HG02943 (cell line): ENCODE data around the gene SYMPK.
A peak's percentile ranks its signal among the peaks of the same experiment; 100 is the strongest.

Experiments
- ATAC-seq: cut with Tn5 transposase; IDR thresholded peaks from one replicate; pipeline ENCODE4 v1.9.1; 2021; ENCODE audit warnings: mild to moderate bottlenecking, low read depth, moderate library complexity; ENCODE audit not compliant: unreplicated experiment

Gene SYMPK

DNA sequence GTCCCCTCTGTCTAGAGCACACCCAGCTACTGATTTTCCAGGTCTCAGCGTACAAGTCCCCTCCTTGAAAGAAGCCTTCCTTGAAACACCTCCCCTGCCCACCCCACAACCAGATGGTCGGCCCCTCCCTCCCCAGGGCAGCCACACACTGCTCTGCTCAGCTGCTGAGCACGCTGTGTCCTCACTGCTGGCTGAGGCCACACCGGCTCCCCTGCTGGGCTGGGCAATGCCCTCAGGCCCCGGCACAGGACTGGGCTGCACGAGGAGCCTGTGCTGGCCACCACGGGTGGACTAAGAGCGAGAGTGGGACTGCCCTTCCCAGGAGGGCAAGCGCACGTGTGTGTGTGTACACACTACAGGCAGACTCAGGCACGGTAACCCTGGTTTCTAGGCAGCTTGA lies 36.0 kb downstream of the SYMPK start:
- ATAC-seq: no peak

DNA sequence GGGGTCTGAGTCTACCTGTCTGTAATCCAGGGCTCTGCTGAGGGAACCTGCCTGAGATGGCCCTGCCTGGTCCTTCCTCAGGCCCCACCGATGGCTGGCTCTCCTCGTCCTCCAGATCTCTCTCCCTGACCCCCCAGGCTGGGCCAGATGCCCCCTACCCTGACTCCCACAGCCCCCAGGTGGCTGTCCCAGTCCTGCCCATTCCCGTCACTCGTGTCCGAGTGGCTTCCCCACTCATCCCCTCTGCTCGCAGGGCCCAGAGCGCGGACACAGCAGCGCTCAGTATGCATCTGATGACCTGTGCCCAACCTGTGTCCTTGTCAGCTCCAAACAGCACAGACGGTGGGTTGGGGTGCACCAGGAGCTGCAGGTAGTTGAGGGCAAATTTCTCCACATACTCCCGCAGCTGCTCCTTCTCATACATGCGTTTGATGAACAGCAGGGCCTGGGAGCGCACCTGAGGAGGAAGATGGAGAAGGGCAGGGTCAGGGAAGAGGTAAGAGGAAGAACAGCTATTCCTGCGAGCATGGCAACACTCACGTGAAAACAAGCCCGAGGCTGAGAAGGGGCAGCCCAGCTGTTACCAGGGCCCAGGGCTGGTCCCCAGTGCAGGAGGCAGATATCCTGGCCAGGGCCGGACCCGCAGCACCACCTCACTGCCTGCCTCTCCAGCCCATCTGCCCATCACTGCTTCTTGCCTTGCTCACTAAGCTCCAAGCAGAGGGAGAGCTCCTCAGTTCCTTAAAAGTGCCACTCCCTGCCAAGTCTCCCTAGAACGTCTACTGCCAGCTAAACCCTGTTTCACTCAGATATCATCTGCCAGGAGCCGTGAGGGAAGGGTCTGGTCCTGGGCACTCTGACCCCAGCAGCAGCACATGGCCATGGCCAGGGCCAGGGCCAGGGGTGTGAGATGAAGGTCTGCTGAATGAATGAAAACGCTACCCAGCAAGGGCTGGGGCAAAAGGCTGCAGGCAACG lies 36.7 kb downstream of the SYMPK start:
- no peak for ATAC-seq

DNA sequence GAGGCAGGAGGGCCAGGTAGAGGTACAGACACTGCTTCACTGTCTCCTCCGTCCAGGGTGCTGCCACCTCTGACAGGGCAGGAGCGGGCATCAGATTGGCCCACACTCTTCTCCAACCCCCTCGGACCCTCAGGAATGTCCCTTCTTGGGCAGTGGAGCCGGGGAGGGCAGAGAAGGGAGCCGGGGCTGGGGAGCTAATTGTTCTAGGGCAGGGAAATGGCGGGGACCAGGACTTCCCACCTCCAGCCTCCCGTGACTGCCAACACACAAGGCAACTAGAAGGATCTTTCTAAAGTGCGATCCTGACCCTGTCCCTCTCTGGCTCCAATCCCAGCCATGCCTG lies 37.7 kb downstream of the SYMPK start:
- ATAC-seq: no peak

DNA sequence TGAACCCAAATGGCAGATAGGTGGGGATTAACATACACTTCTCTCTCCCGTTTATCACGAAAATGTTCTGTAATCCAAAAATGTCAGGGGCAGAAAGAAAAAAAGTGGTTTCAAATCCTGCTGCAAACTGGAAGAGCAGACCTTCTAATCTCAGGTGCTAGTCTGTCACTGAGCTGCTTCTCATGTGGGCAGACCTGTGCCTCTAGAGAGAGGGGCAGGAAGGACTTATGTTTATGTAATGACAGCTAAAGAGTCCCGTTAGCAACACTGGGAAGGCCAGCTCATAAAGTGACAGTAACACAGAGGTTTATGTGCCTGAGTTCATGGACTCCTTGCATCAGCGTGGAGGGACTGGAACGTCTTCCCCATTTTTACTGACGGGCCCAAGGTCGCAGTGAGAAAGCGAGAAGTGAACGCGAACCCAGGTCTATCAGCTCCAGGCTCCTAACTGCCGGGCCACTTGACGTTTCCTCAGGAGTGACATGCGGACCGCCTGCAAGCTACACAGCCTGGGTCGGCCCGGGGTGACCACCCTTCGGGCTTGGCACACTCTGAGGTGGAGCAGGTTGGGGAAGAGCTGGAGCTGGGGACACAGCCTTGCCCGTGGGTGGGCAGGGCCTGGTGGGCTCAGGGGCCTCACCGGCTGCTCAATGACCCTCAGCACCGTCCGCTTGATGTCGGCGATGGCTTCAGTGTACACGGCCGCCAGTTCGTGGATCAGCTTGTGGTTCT lies 38.2 kb downstream of the SYMPK start:
- no peak for ATAC-seq

DNA sequence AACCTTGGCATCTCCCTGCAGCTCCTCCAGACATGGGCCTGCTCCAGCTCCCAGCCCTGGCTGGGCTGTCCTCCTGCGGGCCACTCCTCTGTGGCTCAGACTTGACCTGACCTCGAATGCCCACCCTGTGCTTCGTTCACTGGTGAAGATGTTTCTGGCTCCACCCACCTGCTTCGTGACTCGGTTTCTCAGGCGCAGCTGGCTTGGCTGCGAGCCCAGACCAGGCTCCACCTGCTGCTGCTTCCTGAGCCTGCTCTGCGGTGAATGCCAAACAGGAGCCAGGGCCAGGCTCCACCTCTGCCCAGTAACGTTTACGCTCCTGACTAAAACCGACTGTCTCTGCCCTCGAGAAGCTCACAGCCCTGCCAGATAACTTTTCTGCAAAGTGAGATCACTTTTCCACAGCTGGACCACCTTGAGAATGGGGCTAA lies 38.9 kb downstream of the SYMPK start:
- ATAC-seq: no peak

DNA sequence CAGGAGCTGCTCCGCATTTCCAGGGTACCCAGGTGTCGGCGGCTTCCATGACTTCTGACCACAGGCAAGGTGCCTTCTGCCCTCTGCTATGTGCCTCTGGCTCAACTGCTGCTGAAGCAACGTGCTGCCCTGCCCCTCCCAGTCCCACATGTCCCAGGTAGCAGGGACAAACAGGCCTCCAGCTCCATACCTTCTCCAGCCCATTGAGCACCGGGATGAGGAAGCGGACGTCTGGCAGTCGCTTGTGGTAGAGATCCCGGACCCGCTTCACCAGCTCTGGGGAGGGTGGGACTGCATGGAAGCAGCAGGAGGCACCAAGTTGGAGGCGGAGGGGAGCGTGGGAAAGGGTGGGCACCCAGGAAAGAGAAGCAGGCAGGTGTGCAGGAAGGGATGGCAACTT lies 39.8 kb downstream of the SYMPK start:
- no peak for ATAC-seq

DNA sequence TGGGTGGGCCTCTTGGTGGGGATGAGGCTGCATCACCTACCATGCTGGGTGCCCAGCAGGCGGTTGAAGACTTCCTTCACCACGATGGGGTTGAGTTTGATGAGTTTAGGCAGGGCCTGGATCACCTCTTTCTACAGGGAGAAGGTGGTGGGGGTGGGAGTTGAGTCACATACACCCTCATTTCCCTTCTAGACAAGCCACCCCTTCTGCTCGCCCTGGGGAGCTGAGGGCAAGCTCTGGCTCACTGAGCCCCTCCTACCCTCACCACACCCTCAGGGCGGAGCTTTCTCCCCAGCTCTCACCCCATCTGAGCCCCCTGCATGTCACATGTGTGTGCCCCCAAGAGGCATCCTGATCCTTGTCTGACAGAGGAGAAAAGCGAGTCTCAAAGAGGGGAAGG lies 40.2 kb downstream of the SYMPK start:
- ATAC-seq: no peak

DNA sequence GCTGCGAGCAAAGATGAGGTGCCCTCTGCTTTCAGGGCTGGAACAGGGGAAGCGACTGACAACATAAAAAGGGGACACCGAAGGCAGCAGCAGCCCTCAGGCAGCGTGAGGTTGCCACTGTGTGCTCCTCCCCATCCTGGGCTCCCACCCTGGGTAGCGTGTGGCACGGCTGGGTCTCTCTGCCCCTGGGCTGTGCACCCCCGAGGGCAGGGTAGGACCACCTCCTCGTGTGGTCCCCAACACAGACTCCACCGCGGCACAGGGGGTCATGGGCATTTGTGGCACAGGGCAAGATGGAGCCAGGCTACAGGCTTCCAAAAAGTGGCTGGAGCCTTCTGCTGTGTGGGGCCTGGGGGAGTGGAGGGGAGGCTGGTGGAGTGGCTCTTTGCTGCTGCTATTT lies 41.4 kb downstream of the SYMPK start:
- ATAC-seq: no peak

DNA sequence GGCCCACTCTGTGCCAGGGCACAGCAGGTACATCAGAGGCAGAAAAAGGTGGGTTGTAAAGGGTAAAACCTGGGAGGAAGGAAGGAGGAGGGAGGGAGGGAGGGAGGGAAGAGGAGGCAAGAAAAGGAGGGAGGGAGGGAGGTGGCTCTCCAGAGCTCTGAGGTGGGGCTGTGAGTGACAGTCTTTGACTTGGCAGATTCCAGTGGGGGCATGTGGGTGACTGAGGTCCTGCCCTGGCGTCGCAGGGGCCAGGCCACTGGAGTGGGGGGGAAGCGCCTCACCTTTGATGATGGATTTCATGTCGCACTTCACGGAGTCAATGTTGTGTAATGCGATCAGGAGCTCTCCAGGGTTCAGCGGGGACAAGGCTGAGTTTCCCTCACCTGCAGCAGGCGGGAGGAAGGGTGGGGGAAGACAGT lies 41.8 kb downstream of the SYMPK start:
- no peak for ATAC-seq

DNA sequence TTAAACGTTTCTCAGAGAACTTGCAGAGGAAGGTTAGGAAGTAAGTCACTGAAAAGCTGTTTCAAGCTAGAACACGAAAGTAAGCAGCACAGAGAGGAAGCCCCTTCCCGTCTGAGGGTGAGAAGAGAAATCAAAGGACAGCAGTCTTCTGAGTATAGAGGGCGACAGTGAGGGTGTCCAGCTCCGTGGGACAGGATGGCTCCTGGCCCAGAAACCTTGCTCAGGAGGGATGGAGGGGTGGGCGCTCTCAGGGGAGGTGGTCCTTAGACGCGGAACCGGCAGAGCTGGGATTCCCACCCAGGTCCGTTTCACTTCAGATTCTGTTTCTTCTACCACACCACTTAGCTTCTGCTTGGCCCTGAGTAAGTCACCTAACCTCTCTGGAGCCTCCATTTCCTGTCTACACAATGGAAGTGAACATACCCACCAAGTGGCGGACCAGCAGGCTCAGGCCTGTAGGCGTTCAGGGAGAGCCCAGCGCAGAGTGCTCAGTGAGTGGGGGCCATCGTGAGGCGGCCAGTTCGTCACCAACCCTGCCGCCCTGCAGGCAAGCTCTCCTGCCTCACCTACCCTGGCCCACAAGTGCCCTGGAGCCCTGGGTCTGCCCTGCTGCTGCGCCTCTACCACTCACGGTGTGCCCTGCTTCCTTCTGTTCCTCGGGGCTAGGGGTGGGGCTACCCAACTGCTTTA lies 42.4 kb downstream of the SYMPK start:
- ATAC-seq: no peak

DNA sequence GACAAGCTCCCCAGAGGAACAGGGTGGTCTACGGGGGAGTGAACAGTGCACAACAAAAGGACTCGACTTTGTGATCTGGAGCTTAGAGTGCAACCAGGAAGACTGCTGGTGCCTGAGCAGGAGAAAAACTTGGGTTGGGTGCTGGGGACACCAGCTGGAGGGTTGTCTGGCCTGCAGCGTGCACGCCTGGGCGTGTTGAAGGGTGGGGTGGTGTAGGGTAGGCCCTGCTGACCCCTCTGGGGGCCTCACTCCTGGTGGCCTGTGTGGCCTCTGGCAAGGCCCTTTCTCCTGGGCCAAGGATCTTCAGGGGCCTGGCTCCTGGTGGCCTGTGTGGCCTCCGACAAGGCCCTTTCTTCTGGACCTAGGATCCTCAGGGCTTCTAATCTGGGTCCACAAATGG lies 43.2 kb downstream of the SYMPK start:
- ATAC-seq: no peak

DNA sequence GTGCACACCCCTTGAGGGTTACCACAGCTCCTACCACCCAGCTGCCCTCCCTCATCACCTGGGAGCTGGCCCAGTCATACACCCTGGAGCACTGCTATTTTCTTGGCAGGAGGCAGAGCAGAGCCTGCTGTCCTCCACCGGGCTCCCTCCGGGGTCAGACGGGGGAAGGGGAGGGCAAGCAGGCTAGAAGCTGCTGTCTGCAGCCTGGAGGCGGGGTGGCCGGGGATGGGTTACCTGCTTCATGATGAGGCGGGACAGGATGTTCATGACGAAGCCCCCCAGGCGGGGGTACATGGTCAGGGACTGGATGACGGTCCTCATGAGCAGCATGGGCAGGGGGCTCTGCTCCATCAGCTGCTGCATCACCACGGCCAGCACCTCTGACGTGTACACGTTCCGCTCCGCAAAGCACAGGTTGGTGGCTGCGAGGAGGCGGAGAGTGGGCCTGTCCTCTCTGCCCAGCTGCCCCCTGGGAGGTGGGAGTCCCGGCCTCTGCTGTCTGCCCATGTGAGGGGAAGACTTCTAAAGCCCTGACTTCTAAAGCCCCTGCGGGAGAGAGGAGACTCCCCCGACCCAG lies 45.1 kb downstream of the SYMPK start:
- no peak for ATAC-seq

DNA sequence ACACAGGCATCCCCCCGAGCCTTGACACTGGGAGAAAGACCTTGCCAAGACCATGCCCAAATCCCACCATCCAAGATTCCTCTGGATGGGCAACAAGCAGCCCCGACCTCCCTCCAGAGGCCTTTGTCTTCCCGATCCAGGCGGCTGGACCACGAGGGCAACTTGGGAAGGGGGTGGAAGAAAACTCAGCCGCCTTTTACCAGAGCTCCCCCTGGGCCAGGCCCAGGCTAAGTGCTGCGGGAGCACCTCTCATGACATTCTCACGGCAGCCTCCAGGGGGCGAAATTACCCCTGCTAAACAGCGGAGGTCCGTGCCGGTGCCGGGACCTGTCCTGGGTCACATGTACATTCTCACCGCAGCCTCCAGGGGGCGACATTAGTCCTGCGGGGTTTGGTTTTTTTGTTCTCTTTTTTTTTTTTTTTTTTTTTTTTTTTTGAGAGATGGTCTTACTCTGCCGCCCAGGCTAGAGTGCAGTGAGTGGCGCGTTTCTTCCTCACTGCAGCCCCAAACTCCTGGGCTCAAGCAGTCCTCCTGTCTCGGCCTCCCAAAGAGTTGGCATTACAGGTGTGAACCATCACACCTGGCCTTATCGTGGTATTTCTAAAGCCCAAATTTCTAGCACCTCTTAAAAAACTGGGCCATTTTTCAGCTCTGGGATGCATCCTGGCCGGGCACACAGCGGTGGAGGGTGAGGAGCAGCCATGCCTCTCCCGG lies 45.8 kb downstream of the SYMPK start:
- ATAC-seq: peak; percentile 86

DNA sequence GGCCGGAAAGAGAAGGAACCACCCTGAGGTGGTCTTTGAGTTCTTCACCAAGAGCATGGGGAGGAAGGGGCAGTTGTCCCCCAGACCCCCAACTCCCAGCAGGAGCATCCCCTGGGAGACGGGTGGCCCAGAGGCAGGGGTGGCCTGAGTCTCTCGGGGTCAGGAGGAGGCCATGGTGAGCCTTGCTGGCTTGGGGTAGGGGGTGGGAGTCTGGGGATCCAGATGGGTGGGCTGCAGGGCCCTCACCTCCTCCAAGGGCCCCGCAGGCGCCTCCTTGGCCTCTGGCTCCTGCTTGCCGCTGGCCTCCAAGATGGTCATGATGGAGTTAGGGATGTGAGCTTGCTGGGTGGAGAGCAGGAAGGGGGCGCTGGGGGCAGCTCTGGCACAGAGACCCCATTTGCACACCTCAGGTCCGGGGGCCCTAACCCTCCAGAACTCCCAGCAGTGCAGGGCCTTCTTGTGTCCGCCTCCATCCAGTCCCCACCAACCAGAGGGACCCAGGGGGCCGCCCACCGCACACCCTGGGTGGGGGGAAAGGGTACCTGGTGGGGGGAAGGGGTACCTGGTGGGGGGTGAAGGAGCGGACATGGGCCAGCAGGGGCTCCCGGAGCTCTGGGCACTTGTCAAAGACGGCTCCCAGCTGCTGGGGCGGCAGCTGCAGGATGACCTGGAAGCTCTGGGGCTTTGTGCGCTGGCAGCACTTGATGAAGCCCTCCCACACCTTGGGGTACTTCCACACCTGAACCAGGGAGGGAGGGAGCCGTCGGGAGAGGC lies 46.5 kb downstream of the SYMPK start:
- no peak for ATAC-seq

DNA sequence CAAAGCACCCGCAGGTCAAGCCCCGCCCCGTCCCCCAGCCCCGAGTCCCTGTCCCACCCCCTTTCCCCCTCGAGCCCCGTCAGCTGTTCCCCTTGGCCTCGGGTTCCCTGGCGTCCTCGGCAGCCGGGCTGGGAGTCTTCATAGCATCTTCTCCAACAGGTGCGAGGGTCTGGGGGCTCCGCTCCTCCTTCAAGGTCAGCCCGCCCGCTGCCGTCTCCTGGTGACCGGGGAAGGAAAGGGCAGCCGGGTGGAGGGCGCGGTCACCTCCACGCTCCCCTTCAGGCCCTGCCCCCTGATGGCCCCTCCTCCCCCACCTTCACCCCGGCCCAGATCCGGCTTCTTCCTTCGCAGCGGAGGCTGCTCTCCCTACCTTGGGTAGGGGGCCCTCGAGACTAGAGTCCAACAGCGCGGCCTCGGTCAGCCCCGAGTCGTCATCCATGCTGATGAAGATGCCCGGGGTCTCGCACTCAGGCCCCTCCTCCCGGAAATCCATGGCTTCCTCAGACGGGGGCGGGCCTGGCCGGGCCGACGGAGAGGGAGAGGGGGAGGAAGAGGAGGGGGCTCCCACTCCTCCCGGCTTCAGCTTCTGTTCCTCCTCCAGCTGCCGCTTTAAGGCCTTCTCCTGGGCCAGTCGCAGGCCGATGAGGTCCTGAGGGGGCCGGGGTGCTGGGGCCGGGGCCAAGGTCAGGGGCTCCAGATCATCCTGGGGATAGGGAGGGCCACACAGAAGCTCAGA lies 47.3 kb downstream of the SYMPK start:
- no peak for ATAC-seq

DNA sequence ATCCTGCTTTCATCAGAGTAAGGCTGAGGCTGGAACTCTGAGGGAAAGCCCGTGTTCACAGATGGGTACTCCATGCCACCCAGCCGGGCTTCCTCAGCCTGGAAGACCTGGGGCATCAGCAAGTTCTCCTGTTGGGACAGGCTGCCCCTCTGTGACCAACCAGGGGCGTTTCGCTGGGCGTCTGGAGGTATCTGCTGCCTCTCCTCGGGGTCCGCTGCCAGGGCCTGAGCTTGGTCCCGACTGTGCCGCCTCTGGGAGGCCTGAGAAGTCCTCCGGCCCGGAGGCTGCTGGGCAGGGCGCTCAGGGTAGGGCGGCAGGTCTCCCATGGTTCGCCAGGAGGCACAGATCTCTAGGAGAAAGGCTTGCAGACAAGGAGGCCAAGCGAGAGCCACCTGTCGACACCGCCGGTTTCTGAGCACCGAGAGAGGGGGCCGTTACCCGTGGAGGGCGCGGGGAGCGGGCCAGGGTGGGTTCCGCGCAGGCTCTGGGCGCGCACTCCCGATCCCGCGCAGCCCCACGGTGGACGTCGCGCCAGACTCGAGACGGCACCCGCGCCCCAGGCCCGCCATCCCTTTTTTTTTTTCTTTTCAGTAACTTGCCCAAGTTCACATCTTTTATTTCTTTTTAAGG lies 48.0 kb downstream of the SYMPK start, which contains the start of gene RSPH6A:
Gene RSPH6A, minus strand, starts transcription at position 458 of the 630 bp plus-strand sequence. Its CDS starts 132 bp downstream, at position 326.
- ATAC-seq: no peak

DNA sequence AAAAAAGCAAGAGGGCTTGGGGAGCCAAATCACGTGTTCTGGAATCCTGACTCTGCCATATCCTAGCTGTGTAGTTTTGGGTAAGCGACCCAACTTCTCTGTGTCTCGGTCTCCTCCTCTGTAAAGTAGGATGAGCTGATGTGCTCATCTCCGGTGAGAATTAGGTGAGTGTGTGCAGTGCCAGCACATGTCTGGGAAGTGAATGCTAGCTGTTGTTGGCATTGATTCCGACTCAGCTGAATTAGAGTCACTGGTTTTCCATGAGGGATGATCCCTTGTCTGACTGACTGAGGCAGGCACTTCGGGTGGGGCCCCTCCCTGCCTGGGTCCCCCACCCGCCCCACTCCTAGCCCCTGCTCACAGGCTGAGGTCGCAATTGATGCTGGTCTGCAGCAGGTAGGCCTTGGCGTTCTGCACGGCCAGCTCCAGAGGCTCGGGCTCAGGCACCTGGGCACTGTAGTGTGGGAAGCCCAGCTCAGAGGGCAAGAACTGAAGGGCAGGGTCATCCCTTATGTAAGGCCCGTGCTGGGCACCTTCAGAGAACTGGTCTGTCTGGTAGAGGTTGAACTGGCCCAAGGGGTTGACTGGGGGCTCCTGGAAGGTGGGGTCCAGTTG lies 48.7 kb downstream of the SYMPK start:
- no peak for ATAC-seq

DNA sequence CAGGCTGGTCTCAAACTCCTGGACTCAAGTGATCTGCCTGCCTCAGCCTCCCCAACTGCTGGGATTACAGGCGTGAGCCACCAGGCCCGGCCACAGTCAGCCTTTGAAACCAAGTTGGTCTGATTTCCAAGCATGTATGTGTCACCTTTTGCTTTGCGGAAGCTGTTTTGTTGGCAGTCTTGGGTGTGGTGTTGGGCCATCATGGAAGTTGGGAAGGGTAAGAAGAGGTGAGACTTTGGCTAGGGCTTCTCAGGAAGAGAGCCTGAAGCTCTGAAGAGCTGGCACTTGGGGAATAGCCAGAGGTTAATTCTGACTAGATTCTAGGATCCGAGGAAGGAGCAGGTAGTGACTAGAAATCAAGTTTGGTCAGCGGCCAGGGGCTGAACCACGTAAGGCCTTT lies 50.6 kb downstream of the SYMPK start:
- ATAC-seq: no peak
